ENCODE measurements around the gene FOXRED1.

The FOXRED1 gene

GRCh38 chr11:126256216-126256615 is 12.7 kb upstream of the FOXRED1 start:
- H3K27me3 Mint-ChIP-seq = no peaks in the 10 kb centered on the region
- peaks cover 0 to 2% of the 10 kb centered on the region in 2 donors for H3K4me1 Mint-ChIP-seq
- DNase-seq (no peak), ATAC-seq (replicated peaks) (no peak)
- H3K27ac Mint-ChIP-seq = no peak overlapping the region
- no peaks in the 10 kb centered on the region for H3K9me3 Mint-ChIP-seq
- no peak overlapping the region for H3K4me3 Mint-ChIP-seq
- peaks cover 20 to 42% of the 10 kb centered on the region in 2 donors for H3K36me3 Mint-ChIP-seq

GRCh38 chr11:126257144-126257543 is 11.8 kb upstream of the FOXRED1 start:
- H3K4me3 Mint-ChIP-seq = no peak overlapping the region
- peaks cover 22 to 41% of the 10 kb centered on the region in 2 donors for H3K36me3 Mint-ChIP-seq
- H3K4me1 Mint-ChIP-seq = peaks cover 0 to 2% of the 10 kb centered on the region in 2 donors
- no peaks in the 10 kb centered on the region for H3K27me3 Mint-ChIP-seq
- ATAC-seq (replicated peaks) = no peak
- no peaks in the 10 kb centered on the region for H3K9me3 Mint-ChIP-seq
- no peak overlapping the region for H3K27ac Mint-ChIP-seq
- no peak for DNase-seq

- no peak for ATAC-seq (replicated peaks)
- H3K9me3 Mint-ChIP-seq = no peaks in the 10 kb centered on the region
- H3K4me1 Mint-ChIP-seq = peaks cover 0 to 2% of the 10 kb centered on the region in 2 donors
- H3K27me3 Mint-ChIP-seq = no peaks in the 10 kb centered on the region
- H3K4me3 Mint-ChIP-seq = no peak overlapping the region
- peak overlapping the region; percentile 81 for H3K27ac Mint-ChIP-seq
- no peak for DNase-seq
- peaks cover 22 to 41% of the 10 kb centered on the region in 2 donors for H3K36me3 Mint-ChIP-seq
These were observed 11.2 kb upstream of the FOXRED1 start for GRCh38 chr11:126257764-126258163.

- Mint-ChIP-seq H3K27ac (no peak overlapping the region), H3K9me3 (no peaks in the 10 kb centered on the region), H3K36me3 (peaks cover 27 to 58% of the 10 kb centered on the region in 2 donors), H3K4me3 (no peak overlapping the region), H3K27me3 (no peaks in the 10 kb centered on the region), H3K4me1 (peaks cover 3 to 8% of the 10 kb centered on the region in 2 donors)
- ATAC-seq (replicated peaks) (no peak), DNase-seq (no peak)
These were observed 6.7 kb upstream of the FOXRED1 start for GRCh38 chr11:126262216-126262615.

- H3K4me1 Mint-ChIP-seq = peaks cover 7 to 14% of the 10 kb centered on the region in 2 donors
- no peak overlapping the region for H3K27ac Mint-ChIP-seq
- no peak overlapping the region for H3K4me3 Mint-ChIP-seq
- DNase-seq (no peak), ATAC-seq (replicated peaks) (no peak)
- H3K27me3 Mint-ChIP-seq = no peaks in the 10 kb centered on the region
- peaks cover 24 to 67% of the 10 kb centered on the region in 2 donors for H3K36me3 Mint-ChIP-seq
- no peaks in the 10 kb centered on the region for H3K9me3 Mint-ChIP-seq
These were observed 5.5 kb upstream of the FOXRED1 start for GRCh38 chr11:126263489-126263888.

- ATAC-seq (replicated peaks) (no peak), DNase-seq (no peak)
- Mint-ChIP-seq H3K36me3 (peaks cover 26 to 67% of the 10 kb centered on the region in 2 donors), H3K9me3 (no peaks in the 10 kb centered on the region), H3K27me3 (no peaks in the 10 kb centered on the region), H3K4me1 (peaks cover 18 to 34% of the 10 kb centered on the region in 2 donors), H3K4me3 (no peak overlapping the region), H3K27ac (no peak overlapping the region)
These were observed 3.1 kb upstream of the FOXRED1 start for GRCh38 chr11:126265811-126266210.

GRCh38 chr11:126267650-126268049 is 1.3 kb upstream of the FOXRED1 start:
- no peak for ATAC-seq (replicated peaks)
- peaks cover 26 to 41% of the 10 kb centered on the region in 2 donors for H3K4me1 Mint-ChIP-seq
- H3K36me3 Mint-ChIP-seq = peaks cover 32 to 71% of the 10 kb centered on the region in 2 donors
- peak overlapping the region; percentile 99 for H3K27ac Mint-ChIP-seq
- H3K9me3 Mint-ChIP-seq = no peaks in the 10 kb centered on the region
- peak overlapping the region; percentile 98 for H3K4me3 Mint-ChIP-seq
- no peaks in the 10 kb centered on the region for H3K27me3 Mint-ChIP-seq
- DNase-seq = no peak

GRCh38 chr11:126268361-126268707 is 620 bp upstream of the FOXRED1 start:
- no peaks in the 10 kb centered on the region for H3K9me3 Mint-ChIP-seq
- ATAC-seq (replicated peaks) = peak; percentile 4 to 9
- peaks cover 34 to 71% of the 10 kb centered on the region in 2 donors for H3K36me3 Mint-ChIP-seq
- no peaks in the 10 kb centered on the region for H3K27me3 Mint-ChIP-seq
- H3K27ac Mint-ChIP-seq = peak overlapping the region; percentile 99
- no peak for DNase-seq
- H3K4me1 Mint-ChIP-seq = peaks cover 26 to 41% of the 10 kb centered on the region in 2 donors
- peak overlapping the region; percentile 98 for H3K4me3 Mint-ChIP-seq

GRCh38 chr11:126277322-126277721 is 8.4 kb downstream of the FOXRED1 start:
- H3K27me3 Mint-ChIP-seq = no peaks in the 10 kb centered on the region
- peaks cover 48 to 67% of the 10 kb centered on the region in 2 donors for H3K36me3 Mint-ChIP-seq
- H3K27ac Mint-ChIP-seq = no peak overlapping the region
- H3K4me1 Mint-ChIP-seq = peaks cover 23 to 33% of the 10 kb centered on the region in 2 donors
- ATAC-seq (replicated peaks) (no peak), DNase-seq (no peak)
- H3K9me3 Mint-ChIP-seq = no peaks in the 10 kb centered on the region
- H3K4me3 Mint-ChIP-seq = no peak overlapping the region

- Mint-ChIP-seq H3K36me3 (peaks cover 44 to 62% of the 10 kb centered on the region in 2 donors), H3K4me3 (no peak overlapping the region), H3K27ac (no peak overlapping the region), H3K9me3 (no peaks in the 10 kb centered on the region), H3K27me3 (no peaks in the 10 kb centered on the region), H3K4me1 (peaks cover 23 to 37% of the 10 kb centered on the region in 2 donors)
- no peak for ATAC-seq (replicated peaks)
- no peak for DNase-seq
These were observed 8.8 kb downstream of the FOXRED1 start for GRCh38 chr11:126277780-126278179.

GRCh38 chr11:126279191-126279590 is 10.2 kb downstream of the FOXRED1 start:
- no peaks in the 10 kb centered on the region for H3K27me3 Mint-ChIP-seq
- no peak overlapping the region for H3K4me3 Mint-ChIP-seq
- H3K36me3 Mint-ChIP-seq = peaks cover 36 to 49% of the 10 kb centered on the region in 2 donors
- DNase-seq = no peak
- H3K4me1 Mint-ChIP-seq = peaks cover 26 to 44% of the 10 kb centered on the region in 2 donors
- H3K9me3 Mint-ChIP-seq = no peaks in the 10 kb centered on the region
- ATAC-seq (replicated peaks) = no peak
- no peak overlapping the region for H3K27ac Mint-ChIP-seq

GRCh38 chr11:126280595-126280994 is 11.6 kb downstream of the FOXRED1 start:
- Mint-ChIP-seq H3K4me3 (peak overlapping the region in 1 of 2 donors; percentile 34), H3K9me3 (no peaks in the 10 kb centered on the region), H3K4me1 (peaks cover 32 to 56% of the 10 kb centered on the region in 2 donors), H3K27me3 (no peaks in the 10 kb centered on the region), H3K27ac (peak overlapping the region; percentile 1), H3K36me3 (peaks cover 27 to 37% of the 10 kb centered on the region in 2 donors)
- ATAC-seq (replicated peaks) (no peak), DNase-seq (no peak)

GRCh38 chr11:126281245-126281644 is 12.3 kb downstream of the FOXRED1 start:
- ATAC-seq (replicated peaks) = no peak
- peaks cover 31 to 51% of the 10 kb centered on the region in 2 donors for H3K4me1 Mint-ChIP-seq
- no peaks in the 10 kb centered on the region for H3K9me3 Mint-ChIP-seq
- no peaks in the 10 kb centered on the region for H3K27me3 Mint-ChIP-seq
- H3K4me3 Mint-ChIP-seq = peak overlapping the region in 1 of 2 donors; percentile 86
- DNase-seq = no peak
- peak overlapping the region; percentile 85 for H3K27ac Mint-ChIP-seq
- H3K36me3 Mint-ChIP-seq = peaks cover 23 to 31% of the 10 kb centered on the region in 2 donors

- H3K36me3 Mint-ChIP-seq = peaks cover 23 to 28% of the 10 kb centered on the region in 2 donors
- H3K4me1 Mint-ChIP-seq = peaks cover 32 to 51% of the 10 kb centered on the region in 2 donors
- no peaks in the 10 kb centered on the region for H3K27me3 Mint-ChIP-seq
- peak overlapping the region; percentile 86 to 94 for H3K4me3 Mint-ChIP-seq
- H3K9me3 Mint-ChIP-seq = no peaks in the 10 kb centered on the region
- ATAC-seq (replicated peaks) (no peak), DNase-seq (no peak)
- H3K27ac Mint-ChIP-seq = peak overlapping the region; percentile 85
These were observed 12.8 kb downstream of the FOXRED1 start for GRCh38 chr11:126281666-126282175.

- Mint-ChIP-seq H3K36me3 (peaks cover 24 to 27% of the 10 kb centered on the region in 2 donors), H3K27ac (peak overlapping the region; percentile 96), H3K27me3 (no peaks in the 10 kb centered on the region), H3K4me1 (peaks cover 35 to 51% of the 10 kb centered on the region in 2 donors), H3K4me3 (peak overlapping the region; percentile 86 to 94), H3K9me3 (no peaks in the 10 kb centered on the region)
- peak; percentile 51 to 61 for ATAC-seq (replicated peaks)
- no peak for DNase-seq
These were observed 13.4 kb downstream of the FOXRED1 start for GRCh38 chr11:126282361-126282735.
